Measurements from ENCODE around the gene PODN. TPM values are rescaled to one million over a fixed set of nuclear protein-coding genes. Genes with fewer than 3 reads are reported as not detected.
A peak's percentile ranks its signal among the peaks of the same experiment; 100 is the strongest.

The PODN gene
- total and polyA plus RNA-seq, 3 donors from 2014 or later = 69.3 to 104 (median 87.5) TPM

- peak; percentile 33 for DNase-seq
- Histone ChIP-seq H3K9me3 (no peaks in the 10 kb centered on the region), H3K36me3 (ENCODE audit: low read depth, missing control alignments) (no peaks in the 10 kb centered on the region), H3K4me1 (peaks cover 9% of the 10 kb centered on the region), H3K4me3 (no peak overlapping the region), H3K27ac (no peak overlapping the region), H3K27me3 (no peaks in the 10 kb centered on the region)
- WGBS, 2 donors = 31 to 69% methylated on average over 3 of the region's 3 CpGs
- intact Hi-C loops (cut with DNase I; ENCODE audit: low total_unique reads) = no loop called here
- no peak for TF ChIP-seq POLR2A (IDR thresholded peaks at IDR 0.05)
- no peak for TF ChIP-seq CTCF (IDR thresholded peaks at IDR 0.05)
These were observed 23.4 kb upstream of the PODN start for GRCh38 chr1:53038566-53038965.

GRCh38 chr1:53043271-53043670, 18.7 kb upstream of the PODN start:
- peaks cover 11% of the 10 kb centered on the region for H3K4me1 ChIP-seq
- no peaks in the 10 kb centered on the region for H3K9me3 ChIP-seq
- TF ChIP-seq CTCF (IDR thresholded peaks at IDR 0.05) (no peak), POLR2A (IDR thresholded peaks at IDR 0.05) (no peak)
- DNase-seq = no peak
- H3K27me3 ChIP-seq = no peaks in the 10 kb centered on the region
- H3K27ac ChIP-seq = no peak overlapping the region
- no peak overlapping the region for H3K4me3 ChIP-seq
- no peaks in the 10 kb centered on the region for H3K36me3 ChIP-seq (ENCODE audit: low read depth, missing control alignments)
- intact Hi-C loops (cut with DNase I; ENCODE audit: low total_unique reads) = no loop called here

- no peaks in the 10 kb centered on the region for H3K9me3 ChIP-seq
- no peak overlapping the region for H3K4me3 ChIP-seq
- DNase-seq = no peak
- H3K36me3 ChIP-seq (ENCODE audit: low read depth, missing control alignments) = no peaks in the 10 kb centered on the region
- H3K27me3 ChIP-seq = no peaks in the 10 kb centered on the region
- 57 to 82% methylated on average over 5 of the region's 5 CpGs for WGBS, 2 donors
- intact Hi-C loops (cut with DNase I; ENCODE audit: low total_unique reads) = no loop called here
- no peak overlapping the region for H3K27ac ChIP-seq
- peaks cover 15% of the 10 kb centered on the region for H3K4me1 ChIP-seq
- TF ChIP-seq POLR2A (IDR thresholded peaks at IDR 0.05) = no peak
- no peak for TF ChIP-seq CTCF (IDR thresholded peaks at IDR 0.05)
These were observed 17.1 kb upstream of the PODN start for GRCh38 chr1:53044926-53045325.

- H3K4me3 ChIP-seq = no peak overlapping the region
- H3K27me3 ChIP-seq = no peaks in the 10 kb centered on the region
- peaks cover 20% of the 10 kb centered on the region for H3K4me1 ChIP-seq
- TF ChIP-seq POLR2A (IDR thresholded peaks at IDR 0.05) (no peak), CTCF (IDR thresholded peaks at IDR 0.05) (no peak)
- DNase-seq = peak; percentile 68
- intact Hi-C loops (cut with DNase I; ENCODE audit: low total_unique reads) = no loop called here
- WGBS, 2 donors = 17 to 29% methylated on average over 2 of the region's 2 CpGs
- no peaks in the 10 kb centered on the region for H3K9me3 ChIP-seq
- H3K27ac ChIP-seq = no peak overlapping the region
- H3K36me3 ChIP-seq (ENCODE audit: low read depth, missing control alignments) = no peaks in the 10 kb centered on the region
These were observed 15.1 kb upstream of the PODN start for GRCh38 chr1:53046930-53047329.
